Measurements from ENCODE around the gene TMEM74B. TPM values are rescaled to one million over a fixed set of nuclear protein-coding genes. Genes with fewer than 3 reads are reported as not detected.

TMEM74B gene
- total RNA-seq (2022; extraction: Qiagen RNA extraction) = 3.2 to 5.3 TPM (median 4.1 TPM) in 5 replicates

GRCh38 chr20:1184638-1185315, at the start of gene TMEM74B:
TMEM74B (minus strand) TSS chr20:1184981; CDS start chr20:1183801, 1,180 bp downstream.

GRCh38 chr20:1225783-1226654, 41.2 kb upstream of the TMEM74B start, which contains the start of gene RAD21L1:
RAD21L1 (plus strand) TSS chr20:1226044; CDS start chr20:1228454, 2,410 bp downstream.

GRCh38 chr20:1202762-1203504, 18.2 kb upstream of the TMEM74B start, which contains the start of gene C20orf202:
C20orf202 (plus strand) TSS chr20:1203454; CDS start chr20:1203586, 132 bp downstream.

Other genes starting within 250 kb of the TMEM74B start
- not detected in 5 replicates for gene RSPO4, start 182.7 kb downstream of the TMEM74B start, total RNA-seq (2022; extraction: Qiagen RNA extraction)
- 201 to 225 TPM (median 218 TPM) in 5 replicates for gene PSMF1, start 66.4 kb downstream of the TMEM74B start, total RNA-seq (2022; extraction: Qiagen RNA extraction)
- 0.05 to 0.13 TPM (median 0.07 TPM) in 3 of 5 replicates, not detected in the others for gene C20orf202, start 18.5 kb upstream of the TMEM74B start, total RNA-seq (2022; extraction: Qiagen RNA extraction)
- gene RAD21L1, start 41.1 kb upstream of the TMEM74B start, total RNA-seq (2022; extraction: Qiagen RNA extraction) = 0.09 TPM in 1 of 5 replicates, not detected in the others
- gene SNPH, start 81.3 kb upstream of the TMEM74B start, total RNA-seq (2022; extraction: Qiagen RNA extraction) = 3.7 to 5.6 TPM (median 4.9 TPM) in 5 replicates
- 0.95 to 1.4 TPM (median 1.3 TPM) in 5 replicates for gene SDCBP2, start 144.2 kb upstream of the TMEM74B start, total RNA-seq (2022; extraction: Qiagen RNA extraction)
- gene FKBP1A, start 208.1 kb upstream of the TMEM74B start, total RNA-seq (2022; extraction: Qiagen RNA extraction) = 517 to 531 TPM (median 521 TPM) in 5 replicates

Measured in A549 treated with CORT108297 at 1 μM for 4 hours (cell line).